Measurements from ENCODE around the gene LRRC14B.

GRCh38 chr5:158807-159447 is 32.4 kb upstream of the LRRC14B start:
- TF ChIP-seq EP300 (IDR thresholded peaks at IDR 0.05) (no peak), CTCF (IDR thresholded peaks at IDR 0.05) (no peak), POLR2A (IDR thresholded peaks at IDR 0.05) (no peak)

All from sigmoid colon (tissue), 4 donors.